ENCODE results near the gene FSTL1. TPM values are rescaled to one million over a fixed set of nuclear protein-coding genes. Genes with fewer than 3 reads are reported as not detected.

FSTL1 gene
- total RNA-seq, 2 experiments from 2014 or later = 0.66 to 0.83 TPM

DNA sequence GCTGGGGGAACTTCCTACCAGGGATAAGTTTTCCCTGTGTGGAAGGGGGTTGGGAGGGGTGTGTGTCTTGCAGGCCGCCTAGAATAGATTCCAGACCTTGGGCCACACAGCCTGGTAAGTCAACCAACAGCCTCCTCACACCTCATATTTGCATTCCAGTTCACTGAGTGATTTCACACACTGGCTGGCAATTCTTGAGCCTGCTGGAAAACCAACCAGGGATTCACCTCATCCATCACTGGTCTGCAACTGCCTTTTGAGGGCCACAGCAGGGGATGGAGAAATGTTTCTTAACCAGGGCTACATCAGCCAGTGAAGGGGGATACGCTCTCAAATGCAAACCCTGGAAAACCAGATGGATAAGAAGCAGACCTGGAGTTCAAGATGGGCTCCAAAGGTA, 2.0 kb downstream of the FSTL1 start:
- POLR2A ChIA-PET = no interaction called here
- H3K27ac Mint-ChIP-seq = no peak overlapping the region
- H3K27me3 Mint-ChIP-seq = peaks cover 40% of the 10 kb centered on the region
- DNase-seq (no peak), ATAC-seq (no peak)
- intact Hi-C loops (cut with DNase I, micrococcal nuclease) = no loop called here
- H3K4me3 Mint-ChIP-seq = no peak overlapping the region
- H3K36me3 Mint-ChIP-seq (ENCODE audit: low read depth) = no peaks in the 10 kb centered on the region
- H3K9me3 Mint-ChIP-seq (ENCODE audit: low read depth) = no peaks in the 10 kb centered on the region
- H3K4me1 Mint-ChIP-seq = peaks cover 5% of the 10 kb centered on the region
- CTCF ChIA-PET = interaction anchor here (1.5 kb wide), 1 partner anchor 31 kb away, joined by 4 read pairs; no protein-coding TSS in a partner anchor

GRCh38 chr3:120446891-120447668, 3.7 kb downstream of the FSTL1 start:
- Mint-ChIP-seq H3K27me3 (peaks cover 31% of the 10 kb centered on the region), H3K36me3 (ENCODE audit: low read depth) (no peaks in the 10 kb centered on the region), H3K4me1 (peaks cover 5% of the 10 kb centered on the region), H3K9me3 (ENCODE audit: low read depth) (no peaks in the 10 kb centered on the region), H3K4me3 (no peak overlapping the region), H3K27ac (no peak overlapping the region)
- intact Hi-C loops (cut with DNase I, micrococcal nuclease) = no loop called here
- no peak for DNase-seq
- POLR2A ChIA-PET = no interaction called here
- no peak for ATAC-seq
- CTCF ChIA-PET = no interaction called here

GRCh38 chr3:120445654-120446053, 5.1 kb downstream of the FSTL1 start:
- ChIA-PET POLR2A (no interaction called here), CTCF (interaction anchor here (1.8 kb wide), 1 partner anchor 72 kb away, joined by 4 read pairs; no protein-coding TSS in a partner anchor)
- intact Hi-C loops (cut with DNase I, micrococcal nuclease) = no loop called here
- Mint-ChIP-seq H3K4me3 (no peak overlapping the region), H3K36me3 (ENCODE audit: low read depth) (no peaks in the 10 kb centered on the region), H3K9me3 (ENCODE audit: low read depth) (no peaks in the 10 kb centered on the region), H3K27ac (no peak overlapping the region), H3K4me1 (peaks cover 5% of the 10 kb centered on the region), H3K27me3 (peaks cover 25% of the 10 kb centered on the region)
- ATAC-seq = no peak
- no peak for DNase-seq

DNA sequence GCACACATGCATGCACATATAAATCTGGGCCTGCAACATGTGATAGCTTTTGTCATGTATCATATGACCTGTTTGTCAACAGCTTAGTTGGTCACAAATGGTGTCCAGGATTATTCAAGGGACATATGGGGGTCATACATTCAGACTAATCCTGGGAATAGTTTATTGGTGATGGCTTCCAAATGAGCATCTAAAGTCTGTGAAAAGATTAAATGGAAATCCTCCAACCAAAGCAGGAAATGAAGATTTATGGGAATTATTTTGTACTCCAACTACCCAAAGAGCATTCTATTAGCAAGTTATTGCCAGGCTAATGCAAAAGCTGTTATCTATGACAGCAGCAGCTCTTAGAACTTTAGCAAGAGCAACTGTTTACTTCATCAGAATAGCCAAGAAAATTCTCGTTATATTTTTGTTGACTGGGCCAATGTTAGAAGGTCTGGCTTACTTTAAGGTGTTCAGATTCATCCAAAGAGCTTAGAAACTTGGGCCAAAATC, 7.1 kb downstream of the FSTL1 start:
- no peaks in the 10 kb centered on the region for H3K4me1 Mint-ChIP-seq
- POLR2A ChIA-PET = interaction anchor here (0.6 kb wide), 1 partner anchor 26 kb away, joined by 3 read pairs; no protein-coding TSS in a partner anchor
- ATAC-seq = no peak

GRCh38 chr3:120442975-120443517, 7.7 kb downstream of the FSTL1 start:
- no peak for DNase-seq
- Mint-ChIP-seq H3K27me3 (peaks cover 10% of the 10 kb centered on the region), H3K9me3 (ENCODE audit: low read depth) (no peaks in the 10 kb centered on the region), H3K36me3 (ENCODE audit: low read depth) (no peaks in the 10 kb centered on the region), H3K27ac (no peak overlapping the region), H3K4me3 (no peak overlapping the region), H3K4me1 (no peaks in the 10 kb centered on the region)
- no peak for ATAC-seq
- CTCF ChIA-PET = interaction anchor here (2.8 kb wide), 1 partner anchor 26 kb away, joined by 8 read pairs; no protein-coding TSS in a partner anchor
- intact Hi-C loops (cut with DNase I, micrococcal nuclease) = no loop called here
- POLR2A ChIA-PET = no interaction called here

More for the DNA sequence above, 7.1 kb downstream of the FSTL1 start:
- no peak overlapping the region for H3K4me3 Mint-ChIP-seq
- intact Hi-C loops (cut with DNase I, micrococcal nuclease) = no loop called here
- CTCF ChIA-PET = interaction anchor here (2.8 kb wide), 1 partner anchor 27 kb away, joined by 8 read pairs; no protein-coding TSS in a partner anchor
- no peaks in the 10 kb centered on the region for H3K36me3 Mint-ChIP-seq (ENCODE audit: low read depth)
- DNase-seq = no peak
- H3K9me3 Mint-ChIP-seq (ENCODE audit: low read depth) = no peaks in the 10 kb centered on the region
- peaks cover 13% of the 10 kb centered on the region for H3K27me3 Mint-ChIP-seq
- H3K27ac Mint-ChIP-seq = no peak overlapping the region

- no peak overlapping the region for H3K4me3 Mint-ChIP-seq
- no peak for DNase-seq
- ChIA-PET CTCF (interaction anchor here (2.8 kb wide), 1 partner anchor 25 kb away, joined by 8 read pairs; no protein-coding TSS in a partner anchor), POLR2A (no interaction called here)
- no peak overlapping the region for H3K27ac Mint-ChIP-seq
- H3K4me1 Mint-ChIP-seq = no peaks in the 10 kb centered on the region
- H3K36me3 Mint-ChIP-seq (ENCODE audit: low read depth) = no peaks in the 10 kb centered on the region
- ATAC-seq = no peak
- H3K27me3 Mint-ChIP-seq = peaks cover 6% of the 10 kb centered on the region
- H3K9me3 Mint-ChIP-seq (ENCODE audit: low read depth) = no peaks in the 10 kb centered on the region
- intact Hi-C loops (cut with DNase I, micrococcal nuclease) = no loop called here
Observed at GRCh38 chr3:120441776-120442175, 9.0 kb downstream of the FSTL1 start.

DNA sequence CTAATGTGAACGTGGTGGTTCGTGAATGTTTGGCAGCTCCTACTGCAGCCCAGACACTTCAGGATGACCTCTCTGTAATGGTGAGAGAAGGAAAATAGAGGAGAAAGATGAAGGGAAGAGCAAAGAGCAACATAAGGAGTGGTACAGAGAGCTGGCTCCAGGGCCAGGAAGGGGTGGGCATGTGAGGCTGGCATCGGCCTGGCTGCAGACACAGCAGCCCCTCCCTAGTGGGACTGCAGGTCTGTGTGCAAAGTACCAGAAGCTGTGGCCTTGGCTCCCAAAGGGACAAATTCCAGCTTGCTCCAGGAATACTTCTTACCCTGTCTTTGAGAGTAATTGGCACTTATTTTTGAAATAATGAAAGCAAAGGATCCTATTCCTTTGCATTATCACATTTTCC, 10.0 kb downstream of the FSTL1 start:
- no peaks in the 10 kb centered on the region for H3K9me3 Mint-ChIP-seq (ENCODE audit: low read depth)
- intact Hi-C loops (cut with DNase I, micrococcal nuclease) = no loop called here
- POLR2A ChIA-PET = no interaction called here
- no peak overlapping the region for H3K4me3 Mint-ChIP-seq
- peaks cover 3% of the 10 kb centered on the region for H3K27me3 Mint-ChIP-seq
- H3K36me3 Mint-ChIP-seq (ENCODE audit: low read depth) = no peaks in the 10 kb centered on the region
- no peak overlapping the region for H3K27ac Mint-ChIP-seq
- no peak for ATAC-seq
- H3K4me1 Mint-ChIP-seq = no peaks in the 10 kb centered on the region
- DNase-seq = no peak
- CTCF ChIA-PET = interaction anchor here (0.6 kb wide), 1 partner anchor 621 kb away, joined by 3 read pairs; no protein-coding TSS in a partner anchor

DNA sequence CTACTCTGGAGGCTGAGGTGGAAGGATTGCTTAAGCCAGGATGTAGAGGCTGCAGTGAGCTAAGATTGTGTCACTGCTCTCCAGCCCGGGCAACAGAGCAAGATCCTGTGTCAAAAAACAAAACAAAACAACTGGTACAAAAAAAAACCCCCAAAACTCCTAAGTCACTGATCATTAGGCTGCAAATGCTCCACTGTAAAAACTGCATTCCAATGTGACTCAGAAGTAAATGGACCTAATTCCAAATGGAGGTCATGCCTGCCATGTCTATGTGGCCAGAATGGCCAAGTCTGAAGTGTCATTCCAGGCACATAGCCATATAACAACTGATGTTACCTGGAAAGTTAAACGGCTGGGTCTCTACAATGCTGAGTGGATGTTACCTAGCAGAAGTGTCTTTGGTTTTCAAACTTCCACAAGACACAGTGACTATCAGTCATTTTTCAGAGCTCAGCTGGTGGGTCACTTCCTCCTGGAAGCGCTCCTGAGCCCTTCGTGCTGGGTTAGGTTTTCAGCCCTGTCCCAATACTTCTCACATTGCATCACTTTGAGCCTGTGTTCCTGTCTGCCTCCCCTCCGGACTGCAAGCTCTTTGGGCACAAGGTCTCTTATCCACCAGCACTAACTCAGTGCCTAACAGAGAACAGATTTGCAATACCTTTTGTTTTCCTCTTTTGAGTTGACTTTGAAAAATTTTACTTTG, 10.6 kb downstream of the FSTL1 start:
- DNase-seq = no peak
- Mint-ChIP-seq H3K9me3 (ENCODE audit: low read depth) (no peaks in the 10 kb centered on the region), H3K4me3 (no peak overlapping the region), H3K27ac (no peak overlapping the region), H3K36me3 (ENCODE audit: low read depth) (no peaks in the 10 kb centered on the region), H3K4me1 (no peaks in the 10 kb centered on the region), H3K27me3 (peaks cover 5% of the 10 kb centered on the region)
- ChIA-PET POLR2A (no interaction called here), CTCF (interaction anchor here (0.6 kb wide), 1 partner anchor 620 kb away, joined by 3 read pairs; no protein-coding TSS in a partner anchor)
- ATAC-seq = no peak
- intact Hi-C loops (cut with DNase I, micrococcal nuclease) = no loop called here

DNA sequence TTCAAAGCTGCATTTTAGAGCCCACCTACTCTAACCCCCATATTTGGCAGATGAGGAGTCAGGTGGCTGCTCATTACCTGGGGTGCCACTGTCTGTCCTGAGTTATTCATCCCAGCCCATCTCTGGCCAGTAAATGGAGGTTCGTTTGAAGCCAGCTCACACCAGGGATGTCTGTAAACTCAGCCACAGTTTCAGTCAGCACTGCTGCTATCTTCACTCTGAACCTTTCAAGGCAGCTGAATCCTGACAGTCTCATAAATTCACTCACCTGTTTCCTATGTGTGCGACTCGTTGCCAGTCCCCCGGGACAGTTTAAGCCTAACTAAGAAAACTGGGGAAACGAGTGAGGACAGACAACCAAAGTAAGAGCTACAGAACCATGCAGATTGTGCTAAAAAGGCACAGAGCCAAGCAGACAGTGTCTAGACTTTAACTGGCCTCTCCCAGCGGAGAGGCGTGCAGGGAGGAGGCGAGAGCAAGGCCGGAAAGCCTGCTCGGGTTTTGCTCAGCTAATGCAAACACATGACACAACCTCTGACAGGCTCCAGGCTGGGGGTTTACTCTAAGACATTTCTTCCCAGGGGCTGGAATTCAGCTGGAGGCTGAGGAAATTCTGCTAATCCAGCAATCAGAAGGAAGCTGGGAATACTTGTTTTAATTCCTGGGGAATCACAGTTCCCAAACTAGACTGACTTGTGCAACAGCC, 12.0 kb downstream of the FSTL1 start:
- Mint-ChIP-seq H3K27ac (no peak overlapping the region), H3K27me3 (peaks cover 8% of the 10 kb centered on the region), H3K4me3 (no peak overlapping the region), H3K36me3 (ENCODE audit: low read depth) (no peaks in the 10 kb centered on the region), H3K9me3 (ENCODE audit: low read depth) (no peaks in the 10 kb centered on the region), H3K4me1 (no peaks in the 10 kb centered on the region)
- CTCF ChIA-PET = no interaction called here
- ATAC-seq (no peak), DNase-seq (no peak)
- POLR2A ChIA-PET = no interaction called here
- intact Hi-C loops (cut with DNase I, micrococcal nuclease) = no loop called here

DNA sequence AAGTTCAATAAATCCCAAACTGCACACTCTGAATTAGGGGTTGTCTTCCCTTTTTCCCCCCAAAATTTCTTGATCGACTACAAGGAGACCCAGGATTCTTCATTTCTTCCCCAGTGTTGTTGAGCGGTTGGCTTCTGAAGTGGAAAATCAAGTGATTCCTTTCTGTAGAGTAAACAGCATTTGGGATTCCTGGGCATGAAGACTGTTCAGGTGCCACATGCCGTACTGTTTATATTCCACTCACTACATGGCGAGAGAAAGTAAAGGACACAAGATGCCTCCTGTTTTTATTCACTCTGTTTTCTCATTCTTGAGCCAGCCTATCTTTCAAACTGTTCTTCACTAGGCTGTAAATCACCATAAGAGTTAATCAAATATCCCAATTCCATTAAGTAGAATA, 12.6 kb downstream of the FSTL1 start:
- DNase-seq (no peak), ATAC-seq (no peak)
- CTCF ChIA-PET = no interaction called here
- POLR2A ChIA-PET = no interaction called here
- Mint-ChIP-seq H3K27me3 (peaks cover 9% of the 10 kb centered on the region), H3K9me3 (ENCODE audit: low read depth) (no peaks in the 10 kb centered on the region), H3K4me1 (no peaks in the 10 kb centered on the region), H3K4me3 (no peak overlapping the region), H3K36me3 (ENCODE audit: low read depth) (no peaks in the 10 kb centered on the region), H3K27ac (no peak overlapping the region)
- intact Hi-C loops (cut with DNase I, micrococcal nuclease) = no loop called here

DNA sequence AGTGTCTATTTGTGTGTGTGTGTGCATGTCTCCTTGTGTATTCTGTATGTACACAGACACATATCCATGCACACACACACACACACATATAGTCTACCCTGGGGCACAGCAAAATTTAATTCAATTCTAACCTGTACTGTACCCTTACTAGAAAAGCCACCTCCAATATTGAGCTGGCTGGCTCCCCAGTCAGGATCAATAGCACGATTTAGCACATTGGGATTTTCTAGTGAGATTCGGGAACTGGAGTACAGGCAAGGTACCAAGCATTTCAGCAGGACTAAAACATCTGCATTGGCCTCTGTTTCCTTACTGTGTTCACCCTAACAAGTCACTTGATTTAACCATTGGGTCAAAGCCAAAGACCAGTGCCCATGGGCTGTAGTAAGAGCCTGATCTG, 13.2 kb downstream of the FSTL1 start:
- POLR2A ChIA-PET = no interaction called here
- no peaks in the 10 kb centered on the region for H3K9me3 Mint-ChIP-seq (ENCODE audit: low read depth)
- intact Hi-C loops (cut with DNase I, micrococcal nuclease) = no loop called here

More for the DNA sequence above, 13.2 kb downstream of the FSTL1 start:
- Mint-ChIP-seq H3K4me3 (no peak overlapping the region), H3K36me3 (ENCODE audit: low read depth) (no peaks in the 10 kb centered on the region), H3K4me1 (no peaks in the 10 kb centered on the region), H3K27me3 (peaks cover 9% of the 10 kb centered on the region), H3K27ac (no peak overlapping the region)
- ATAC-seq = no peak
- CTCF ChIA-PET = no interaction called here
- no peak for DNase-seq

All from activated CD4-positive, alpha-beta T cell treated with anti-CD3 and anti-CD28 coated beads for 36 hours (primary cell).